HG03378 (cell line): ENCODE results near the gene CELA2B.

Source experiments
- ATAC-seq: cut with Tn5 transposase; IDR thresholded peaks from one replicate; pipeline ENCODE4 v1.9.1; 2021; ENCODE audit warnings: mild to moderate bottlenecking, moderate library complexity; ENCODE audit not compliant: unreplicated experiment

CELA2B gene

DNA sequence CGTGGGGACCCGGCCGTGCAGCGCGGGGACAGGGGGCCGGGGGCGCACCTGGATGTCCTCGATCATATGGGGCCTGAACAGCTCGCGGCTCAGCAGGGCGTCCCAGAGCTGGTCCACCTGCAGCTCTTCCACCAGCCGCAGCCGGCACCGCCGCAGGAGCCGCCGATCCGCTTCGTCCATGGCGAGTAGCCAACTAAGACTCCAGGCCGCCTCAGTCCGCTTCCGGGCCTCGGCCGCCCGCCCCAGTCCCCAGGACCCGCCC, 48.0 kb downstream of the CELA2B start, which contains the start of gene CASP9:
CASP9 (minus strand) TSS at position 195 of the 262 bp plus-strand sequence; CDS start at position 180, 15 bp downstream.
- no peak for ATAC-seq

DNA sequence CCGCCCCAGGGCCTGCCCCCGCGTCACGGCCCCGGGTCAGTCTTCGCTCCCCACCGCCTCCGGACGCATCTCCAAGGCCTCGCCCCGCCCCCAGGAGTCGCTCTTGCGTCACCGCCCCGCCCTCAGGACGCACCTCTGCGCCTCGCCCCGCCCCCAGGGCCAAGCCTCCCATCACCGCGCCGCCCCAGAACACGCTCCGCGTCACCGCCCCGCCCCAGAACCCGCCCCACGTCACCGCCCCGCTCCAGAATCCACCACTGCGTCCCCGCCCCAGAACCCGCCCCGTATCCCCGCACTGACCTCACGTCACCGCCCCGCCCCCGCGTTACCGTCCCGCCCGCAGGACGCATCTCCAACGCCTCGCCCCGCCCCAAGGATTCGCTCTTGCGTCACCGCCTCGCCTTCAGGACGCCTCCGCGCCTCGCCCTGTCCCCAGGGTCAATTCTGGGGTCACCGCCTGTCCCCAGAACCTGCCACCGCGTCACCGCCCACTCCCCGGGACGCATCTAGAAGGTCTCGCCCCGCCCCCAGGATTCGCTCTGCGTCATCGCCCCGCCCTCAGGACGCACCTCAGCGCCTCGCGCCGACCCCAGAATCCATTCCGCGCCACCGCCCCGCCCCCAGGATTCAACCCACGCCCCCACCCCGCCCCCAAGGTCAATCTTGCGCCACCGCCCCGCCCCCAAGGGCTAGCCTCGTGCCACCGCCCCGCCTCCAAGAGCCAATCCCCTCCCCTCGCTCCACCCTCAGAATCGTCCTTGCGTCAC, 48.6 kb downstream of the CELA2B start:
- ATAC-seq: peak; percentile 29

DNA sequence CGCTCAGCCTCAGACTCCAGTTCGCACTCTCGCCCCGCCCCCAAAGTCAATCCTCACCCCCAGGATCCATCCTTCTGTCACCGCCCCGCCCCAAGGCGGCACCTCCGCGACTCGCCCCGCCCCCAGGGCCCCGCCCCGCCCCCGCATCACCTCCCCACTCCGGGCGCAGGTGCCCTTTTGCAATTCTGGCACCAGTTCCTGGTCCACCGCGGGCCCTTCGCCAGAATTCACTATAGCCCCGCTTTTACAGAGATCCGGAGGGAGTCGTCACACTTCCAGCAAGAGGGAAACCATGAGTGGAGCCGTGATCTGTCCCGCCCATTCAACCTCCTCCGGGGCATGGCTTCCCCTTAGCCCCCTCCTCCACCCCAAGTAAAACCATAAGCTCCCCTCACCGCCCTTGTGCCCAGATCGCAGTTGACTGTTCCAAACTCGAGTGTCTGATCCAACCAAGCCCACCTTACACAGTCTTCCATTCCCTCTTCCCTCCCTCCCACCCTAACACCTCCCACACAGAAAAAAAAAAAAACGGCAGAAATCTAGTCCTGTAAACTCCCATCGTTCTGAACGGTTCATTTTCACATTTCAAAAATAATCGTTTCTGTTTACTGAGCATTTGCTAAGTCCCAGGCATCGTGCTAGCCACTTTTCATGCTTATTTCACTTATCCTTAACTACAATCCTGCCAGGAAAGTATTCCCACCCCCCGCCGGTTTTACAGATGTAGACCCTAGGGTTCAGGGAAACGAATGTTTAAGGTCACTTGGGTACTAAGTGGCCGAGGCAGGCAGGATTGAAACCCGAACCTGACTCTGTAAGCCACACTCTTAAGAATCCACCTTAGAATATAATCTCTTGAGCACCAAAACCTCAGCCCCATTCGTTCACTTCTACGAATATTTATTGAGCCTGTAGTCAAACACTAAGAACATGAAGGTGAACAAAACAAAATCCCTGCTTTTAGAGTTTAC, 49.4 kb downstream of the CELA2B start:
- peak; percentile 17 for ATAC-seq

DNA sequence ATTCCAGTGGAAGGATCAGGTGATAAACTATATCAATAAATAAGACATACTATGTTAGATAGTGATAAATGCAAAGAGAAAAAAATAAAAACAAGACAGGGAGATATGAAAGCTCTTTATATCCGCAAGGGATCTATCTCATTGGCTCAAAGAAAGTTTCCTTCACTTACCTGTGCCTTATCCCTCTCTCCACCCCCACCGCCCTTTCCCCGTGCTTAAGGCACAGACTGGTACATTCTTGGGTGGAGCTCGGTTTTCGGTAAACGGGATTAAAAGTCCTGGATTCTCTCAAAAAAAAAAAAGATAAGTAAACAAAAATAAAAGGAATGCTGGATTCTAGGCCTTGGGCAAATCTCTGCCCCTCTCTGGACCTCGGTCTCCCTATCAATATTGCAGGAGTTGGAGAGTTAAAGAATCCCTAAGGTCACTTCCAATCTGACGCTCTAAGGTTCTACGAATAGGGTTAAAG, 50.2 kb downstream of the CELA2B start:
- no peak for ATAC-seq

DNA sequence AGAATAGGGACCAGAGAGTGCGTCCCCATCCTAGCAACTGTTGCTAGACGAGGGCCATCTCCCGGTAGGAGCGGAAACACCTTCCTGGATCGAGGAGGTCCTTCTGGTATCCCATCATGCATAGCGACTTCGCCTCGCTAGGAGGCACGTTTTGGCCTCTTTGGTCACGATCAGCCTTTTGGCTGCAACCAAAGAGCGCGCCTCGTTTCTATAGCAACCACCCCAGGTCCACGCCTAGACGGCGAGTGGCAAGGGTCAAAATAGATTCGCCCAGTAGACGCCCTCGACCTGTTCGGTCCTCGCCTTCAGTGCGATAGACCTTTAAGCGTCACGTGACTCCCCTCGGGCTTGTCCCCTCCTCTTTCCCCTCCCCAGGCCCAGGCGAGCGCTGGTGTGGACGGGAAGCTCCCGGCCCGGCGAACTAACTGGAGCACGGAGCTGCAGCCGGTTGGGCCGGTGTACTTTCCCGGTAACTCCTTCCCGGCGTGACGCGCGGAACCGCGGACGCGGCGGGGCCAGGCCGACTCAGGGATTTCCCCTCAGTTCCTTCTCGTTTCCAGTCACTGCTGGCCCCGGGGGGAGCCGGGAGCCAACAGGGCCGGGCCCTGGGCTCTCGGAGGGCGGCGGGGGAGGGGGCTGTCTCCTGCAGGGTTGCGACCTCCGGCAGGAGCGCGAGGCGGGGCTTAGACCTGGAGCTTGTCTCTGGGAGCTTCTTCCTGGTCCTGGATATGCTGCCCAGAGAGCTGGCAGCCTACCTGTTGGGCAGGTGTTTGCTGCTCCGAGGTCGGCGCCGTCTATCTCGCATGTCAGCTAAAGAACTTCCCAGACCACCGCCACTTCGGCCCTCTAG, 50.8 kb downstream of the CELA2B start, which contains the start of gene DNAJC16:
DNAJC16 (plus strand) TSS at position 359 of the 850 bp plus-strand sequence. CDS start 2,258 bp downstream, outside the sequence.
- peak; percentile 72 for ATAC-seq

DNA sequence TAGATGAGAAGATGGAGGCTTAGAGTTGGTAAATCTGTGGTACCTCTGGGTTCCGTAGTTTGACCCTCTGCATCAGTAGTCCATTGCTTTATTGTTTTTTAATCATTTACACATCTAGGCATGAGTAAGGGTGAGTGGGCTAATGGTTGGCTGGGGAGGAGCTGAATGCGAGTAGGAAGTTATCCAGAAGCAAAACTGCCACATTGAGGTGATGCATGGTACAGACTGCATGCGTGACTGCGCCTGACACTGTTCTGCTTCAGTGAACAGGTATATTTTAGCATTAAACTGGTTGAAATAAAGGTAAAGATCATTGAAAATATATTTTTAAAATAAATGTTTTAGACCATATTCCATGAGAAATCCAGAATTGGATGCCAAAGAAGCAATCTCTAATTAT, 55.1 kb downstream of the CELA2B start:
- no peak for ATAC-seq

DNA sequence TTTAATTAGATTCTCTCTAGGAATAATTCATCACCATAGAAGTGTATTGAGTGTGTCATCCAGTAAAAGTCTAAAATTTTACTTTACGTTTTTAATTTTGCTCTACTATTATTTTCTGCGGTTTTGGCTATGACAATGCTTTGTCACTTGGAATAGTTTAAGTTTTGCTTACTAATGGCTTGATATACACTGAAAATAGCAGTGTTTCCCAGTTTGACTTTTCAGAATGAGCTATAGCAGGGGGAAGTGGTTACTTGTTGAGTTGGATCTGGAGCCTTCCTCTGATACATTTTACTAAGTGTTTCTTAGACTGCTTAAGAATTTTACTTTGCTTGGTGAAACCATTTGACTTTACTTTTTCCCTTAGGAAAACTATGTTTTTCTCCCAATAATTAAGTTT, 55.8 kb downstream of the CELA2B start:
- no peak for ATAC-seq

DNA sequence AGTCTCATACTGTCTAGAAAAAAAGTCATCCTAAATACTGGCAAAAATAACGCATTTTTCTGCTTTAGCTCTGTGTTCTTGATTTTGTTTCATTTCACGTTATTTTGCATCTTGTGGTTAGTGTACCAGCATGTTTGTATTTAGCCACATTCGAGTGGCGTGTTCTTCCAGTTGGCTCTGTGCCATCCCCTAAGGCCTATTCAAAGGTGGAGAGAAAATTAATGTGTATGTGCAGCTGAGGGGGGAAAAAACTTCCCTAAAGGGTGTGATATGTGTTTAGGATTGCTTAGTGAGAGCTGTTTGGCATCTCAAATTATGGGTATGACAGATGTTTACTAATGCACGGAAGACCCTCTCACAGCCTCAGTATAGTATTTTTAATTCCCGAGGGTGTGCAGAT, 62.9 kb downstream of the CELA2B start:
- ATAC-seq: no peak

DNA sequence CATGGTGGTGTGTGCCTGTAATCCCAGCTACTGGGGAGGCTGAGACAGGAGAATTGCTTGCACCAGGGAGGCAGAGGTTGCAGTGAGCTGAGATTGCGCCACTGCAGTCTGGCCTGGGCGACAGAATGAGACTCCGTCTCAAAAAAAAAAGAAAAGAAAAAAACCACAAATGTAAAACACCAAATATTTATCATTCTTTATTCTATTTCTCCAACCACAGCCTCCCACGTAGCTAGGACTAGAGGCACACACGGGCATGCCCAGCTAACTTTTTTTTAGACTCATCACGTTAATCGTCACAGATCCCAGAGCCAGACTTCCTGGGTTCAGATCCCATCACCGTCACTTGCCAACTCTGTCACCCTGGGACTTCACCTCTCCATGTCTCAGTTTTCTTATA, 64.3 kb downstream of the CELA2B start:
- ATAC-seq: no peak
